ENCODE results near the gene RTN1.
A peak's percentile ranks its signal among the peaks of the same experiment; 100 is the strongest.

RTN1 gene

GRCh38 chr14:59772233-59772632, 98.3 kb downstream of the RTN1 start:
- no peak for TF ChIP-seq CTCF (conservative IDR thresholded peaks at IDR 0.05; ENCODE audit: low read depth, low read length)
- no peak overlapping the region for H3K4me3 ChIP-seq (ENCODE audit: low read length)
- no peak for DNase-seq (ENCODE audit: low read depth)

GRCh38 chr14:59771577-59771976, 99.0 kb downstream of the RTN1 start:
- TF ChIP-seq CTCF (conservative IDR thresholded peaks at IDR 0.05; ENCODE audit: low read depth, low read length), result no peak
- DNase-seq (ENCODE audit: low read depth), result peak; percentile 34
- no peak overlapping the region for H3K4me3 ChIP-seq (ENCODE audit: low read length)

DNA sequence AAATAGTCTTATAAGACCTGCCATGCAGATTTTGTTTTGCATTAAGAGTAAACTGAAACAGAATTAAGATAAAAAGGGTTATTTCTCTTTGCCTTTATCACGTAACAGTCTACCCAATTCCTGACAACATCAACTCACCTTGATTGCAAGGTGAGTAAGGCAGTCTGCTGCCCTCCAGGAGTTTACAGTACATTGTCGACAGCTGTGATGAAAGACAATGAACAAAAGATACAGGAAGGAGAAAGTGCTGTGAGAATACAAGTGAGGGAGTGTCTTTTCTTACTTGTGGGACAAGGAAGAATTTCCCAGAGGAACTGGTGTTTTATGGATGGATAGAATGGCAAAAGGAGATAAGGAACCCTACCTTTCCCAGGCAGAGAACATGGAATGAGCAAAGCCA, 101.0 kb downstream of the RTN1 start:
- no peak for DNase-seq (ENCODE audit: low read depth)
- no peak for TF ChIP-seq CTCF (conservative IDR thresholded peaks at IDR 0.05; ENCODE audit: low read depth, low read length)
- H3K4me3 ChIP-seq (ENCODE audit: low read length), result no peak overlapping the region

- no peak for TF ChIP-seq CTCF (conservative IDR thresholded peaks at IDR 0.05; ENCODE audit: low read depth, low read length)
- no peak overlapping the region for H3K4me3 ChIP-seq (ENCODE audit: low read length)
- no peak for DNase-seq (ENCODE audit: low read depth)
Observed at GRCh38 chr14:59768855-59769375, 101.7 kb downstream of the RTN1 start.

DNA sequence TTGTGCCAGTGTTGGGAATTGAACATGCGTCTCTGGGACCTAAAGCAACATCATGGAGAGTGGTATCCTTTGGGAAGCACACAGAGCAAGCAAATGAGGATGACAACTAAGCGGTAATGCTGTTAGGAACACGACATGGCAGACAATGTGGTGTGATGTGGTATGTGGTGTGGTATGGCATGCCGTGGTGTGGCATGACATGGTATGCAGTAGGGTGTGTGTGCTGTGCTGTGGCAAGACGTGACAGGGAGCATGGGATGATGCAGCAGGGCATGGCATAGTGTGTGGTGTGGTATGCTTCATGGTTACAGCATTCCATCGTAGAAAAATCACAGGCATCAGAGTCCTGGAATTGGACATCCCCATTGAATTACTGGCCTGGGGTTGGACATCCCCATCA, 108.7 kb downstream of the RTN1 start:
- H3K4me3 ChIP-seq (ENCODE audit: low read length), result no peak overlapping the region
- DNase-seq (ENCODE audit: low read depth), result no peak
- TF ChIP-seq CTCF (conservative IDR thresholded peaks at IDR 0.05; ENCODE audit: low read depth, low read length), result no peak

DNA sequence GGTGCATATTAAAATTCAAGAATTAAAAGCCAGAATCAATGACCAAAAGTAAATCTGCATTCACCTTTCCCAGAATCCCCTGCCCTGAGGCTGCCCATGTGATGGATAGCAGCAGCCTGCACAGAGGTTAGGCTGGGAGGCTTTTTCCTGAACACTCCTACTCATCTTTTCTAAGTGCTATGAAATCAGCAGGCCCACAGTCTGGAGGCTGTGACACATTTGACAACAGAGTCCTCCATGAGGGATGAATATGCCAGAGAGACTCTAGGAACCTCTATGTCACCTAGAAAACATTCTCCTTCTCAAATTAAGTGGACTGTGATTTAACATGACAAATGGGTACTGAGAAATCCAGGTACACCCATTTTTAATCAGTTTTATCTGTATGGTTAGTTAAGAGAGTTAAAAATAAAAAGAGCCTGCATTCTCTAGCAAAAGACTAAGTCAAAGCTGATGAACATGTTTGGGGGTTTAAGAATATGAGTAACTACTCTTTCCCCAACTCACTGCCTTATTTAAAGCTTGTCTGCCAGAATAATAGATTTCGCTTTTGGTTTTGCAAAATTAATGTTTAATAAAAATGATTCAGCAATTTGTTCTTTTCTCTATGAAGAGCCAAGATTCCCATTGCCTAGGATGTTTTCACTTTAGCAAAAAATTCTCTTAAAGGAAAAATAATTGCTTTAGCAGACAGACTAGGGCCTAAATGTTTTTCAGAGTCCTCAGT, 115.0 kb downstream of the RTN1 start:
- no peak for TF ChIP-seq CTCF (conservative IDR thresholded peaks at IDR 0.05; ENCODE audit: low read depth, low read length)
- no peak overlapping the region for H3K4me3 ChIP-seq (ENCODE audit: low read length)
- DNase-seq (ENCODE audit: low read depth), result no peak

DNA sequence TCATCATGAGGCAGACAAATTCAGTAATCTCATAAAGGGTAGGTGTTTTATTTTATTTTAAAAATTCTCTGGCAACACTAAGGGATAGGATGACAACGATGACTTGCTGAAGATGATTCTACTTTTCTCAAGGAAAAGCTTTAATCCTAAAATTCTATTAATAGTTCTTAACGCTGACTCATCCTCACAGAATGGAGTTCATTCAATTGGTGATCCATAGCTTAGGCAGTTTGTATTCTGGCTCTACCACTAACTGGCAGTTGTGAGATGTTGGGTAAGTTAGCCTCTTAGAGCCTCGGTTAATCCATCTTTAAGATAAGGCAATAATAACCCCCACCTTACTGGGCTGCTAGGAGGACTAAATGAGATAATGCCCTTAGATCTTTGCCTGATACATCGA, 116.3 kb downstream of the RTN1 start:
- no peak for DNase-seq (ENCODE audit: low read depth)
- H3K4me3 ChIP-seq (ENCODE audit: low read length), result no peak overlapping the region
- TF ChIP-seq CTCF (conservative IDR thresholded peaks at IDR 0.05; ENCODE audit: low read depth, low read length), result no peak
